Endothelial cell of umbilical vein (primary cell): ENCODE measurements around the gene ERRFI1.

Experiments used
- CTCF ChIP-seq, 2 donors: IDR thresholded peaks; 1 replicate in 1 of 2; 2 replicates in 1 of 2; pipeline ENCODE4 v1.5.1; 2011; ENCODE audit warnings: low read length in 2 of 2, mild to moderate bottlenecking in 2 of 2, moderate library complexity in 2 of 2, control low read depth in 1 of 2, inconsistent platforms in 1 of 2, low read depth in 1 of 2; ENCODE audit not compliant: insufficient read depth in 1 of 2; ENCODE audit errors: extremely low read depth in 1 of 2
- GATA2 ChIP-seq: IDR thresholded peaks from 2 replicates; pipeline ENCODE4 v1.7.0; 2011; ENCODE audit warnings: low read depth, mild to moderate bottlenecking, moderate library complexity, mixed read lengths, low read length; ENCODE audit not compliant: insufficient read length, insufficient read depth

- TF ChIP-seq GATA2 = no peak
- no peak for TF ChIP-seq CTCF (IDR thresholded peaks at IDR 0.05; ENCODE audit: extremely low read depth in 1 of 2, insufficient read depth in 1 of 2, low read depth in 1 of 2, low read length in 2 of 2)
These were observed 41.3 kb downstream of the ERRFI1 start for GRCh38 chr1:7984811-7985210.
